ENCODE measurements around the gene ZW10. TPM values are rescaled to one million over a fixed set of nuclear protein-coding genes. Genes with fewer than 3 reads are reported as not detected.
"Not testable (repeated sequence)": the region's sequence is repeated elsewhere in the genome, so short reads cannot be mapped to it uniquely, and the experiment has no call there.

ZW10 gene
- total and polyA plus RNA-seq, 4 donors = 11.4 to 21.0 (median 16.9) TPM

GRCh38 chr11:113764527-113765219 lies 8.8 kb downstream of the ZW10 start:
- Histone ChIP-seq H3K9me3 (ENCODE audit: control insufficient read depth, insufficient read depth, low read length) (no peaks in the 10 kb centered on the region), H3K4me1 (ENCODE audit: control insufficient read depth, insufficient read depth, low read length) (no peaks in the 10 kb centered on the region), H3K4me3 (ENCODE audit: low read depth, low read length) (no peak overlapping the region), H3K27ac (ENCODE audit: low read depth, low read length) (no peak overlapping the region), H3K36me3 (ENCODE audit: control insufficient read depth, insufficient read depth, low read length) (peaks cover 6% of the 10 kb centered on the region), H3K27me3 (ENCODE audit: control insufficient read depth, insufficient read depth, low read length) (no peaks in the 10 kb centered on the region)
- no peak for DNase-seq (ENCODE audit: low read depth in 4 of 6, low spot score in 6 of 6)
- 85% methylated on average over 1 of the region's 2 CpGs for WGBS (ENCODE audit: insufficient coverage)

- H3K36me3 ChIP-seq (ENCODE audit: control insufficient read depth, insufficient read depth, low read length); H3K27ac ChIP-seq (ENCODE audit: low read depth, low read length); H3K4me3 ChIP-seq (ENCODE audit: low read depth, low read length); DNase-seq (ENCODE audit: low read depth in 4 of 6, low spot score in 6 of 6); H3K27me3 ChIP-seq (ENCODE audit: control insufficient read depth, insufficient read depth, low read length); H3K4me1 ChIP-seq (ENCODE audit: control insufficient read depth, insufficient read depth, low read length); H3K9me3 ChIP-seq (ENCODE audit: control insufficient read depth, insufficient read depth, low read length): not testable (repeated sequence)
- WGBS (ENCODE audit: insufficient coverage) = no CpG with 5 or more reads among the region's 2 CpGs
Observed at GRCh38 chr11:113763040-113763439, 10.5 kb downstream of the ZW10 start.

- WGBS (ENCODE audit: insufficient coverage) = no CpG with 5 or more reads among the region's 3 CpGs
- Histone ChIP-seq H3K27ac (ENCODE audit: low read depth, low read length) (no peak overlapping the region), H3K36me3 (ENCODE audit: control insufficient read depth, insufficient read depth, low read length) (peaks cover 14% of the 10 kb centered on the region), H3K27me3 (ENCODE audit: control insufficient read depth, insufficient read depth, low read length) (no peaks in the 10 kb centered on the region), H3K4me3 (ENCODE audit: low read depth, low read length) (no peak overlapping the region), H3K4me1 (ENCODE audit: control insufficient read depth, insufficient read depth, low read length) (no peaks in the 10 kb centered on the region), H3K9me3 (ENCODE audit: control insufficient read depth, insufficient read depth, low read length) (no peaks in the 10 kb centered on the region)
- peak in 2 of 6 donors; percentile 26 to 55 for DNase-seq (ENCODE audit: low read depth in 4 of 6, low spot score in 6 of 6)
Observed at GRCh38 chr11:113760241-113760640, 13.3 kb downstream of the ZW10 start.

- no peaks in the 10 kb centered on the region for H3K27me3 ChIP-seq (ENCODE audit: control insufficient read depth, insufficient read depth, low read length)
- H3K4me1 ChIP-seq (ENCODE audit: control insufficient read depth, insufficient read depth, low read length) = no peaks in the 10 kb centered on the region
- H3K36me3 ChIP-seq (ENCODE audit: control insufficient read depth, insufficient read depth, low read length) = peaks cover 22% of the 10 kb centered on the region
- H3K4me3 ChIP-seq (ENCODE audit: low read depth, low read length) = no peak overlapping the region
- no peaks in the 10 kb centered on the region for H3K9me3 ChIP-seq (ENCODE audit: control insufficient read depth, insufficient read depth, low read length)
- WGBS (ENCODE audit: insufficient coverage) = no CpG with 5 or more reads among the region's 3 CpGs
- H3K27ac ChIP-seq (ENCODE audit: low read depth, low read length) = no peak overlapping the region
- DNase-seq (ENCODE audit: low read depth in 4 of 6, low spot score in 6 of 6) = no peak
Observed at GRCh38 chr11:113752932-113753331, 20.6 kb downstream of the ZW10 start.

- Histone ChIP-seq H3K36me3 (ENCODE audit: control insufficient read depth, insufficient read depth, low read length) (peaks cover 10% of the 10 kb centered on the region), H3K9me3 (ENCODE audit: control insufficient read depth, insufficient read depth, low read length) (no peaks in the 10 kb centered on the region), H3K27me3 (ENCODE audit: control insufficient read depth, insufficient read depth, low read length) (no peaks in the 10 kb centered on the region), H3K4me1 (ENCODE audit: control insufficient read depth, insufficient read depth, low read length) (no peaks in the 10 kb centered on the region), H3K4me3 (ENCODE audit: low read depth, low read length) (no peak overlapping the region), H3K27ac (ENCODE audit: low read depth, low read length) (no peak overlapping the region)
- no peak for DNase-seq (ENCODE audit: low read depth in 4 of 6, low spot score in 6 of 6)
- WGBS (ENCODE audit: insufficient coverage) = no CpG with 5 or more reads among the region's 1 CpG
Observed at GRCh38 chr11:113736323-113736722, 37.2 kb downstream of the ZW10 start.

- no peak overlapping the region for H3K4me3 ChIP-seq (ENCODE audit: low read depth, low read length)
- no peaks in the 10 kb centered on the region for H3K9me3 ChIP-seq (ENCODE audit: control insufficient read depth, insufficient read depth, low read length)
- no peak overlapping the region for H3K27ac ChIP-seq (ENCODE audit: low read depth, low read length)
- H3K4me1 ChIP-seq (ENCODE audit: control insufficient read depth, insufficient read depth, low read length) = no peaks in the 10 kb centered on the region
- no peaks in the 10 kb centered on the region for H3K27me3 ChIP-seq (ENCODE audit: control insufficient read depth, insufficient read depth, low read length)
- WGBS (ENCODE audit: insufficient coverage) = 77% methylated on average over 5 of the region's 5 CpGs
- peaks cover 10% of the 10 kb centered on the region for H3K36me3 ChIP-seq (ENCODE audit: control insufficient read depth, insufficient read depth, low read length)
- DNase-seq (ENCODE audit: low read depth in 4 of 6, low spot score in 6 of 6) = no peak
Observed at GRCh38 chr11:113732092-113732491, 41.4 kb downstream of the ZW10 start.

GRCh38 chr11:113730887-113731726 lies 42.4 kb downstream of the ZW10 start:
- DNase-seq (ENCODE audit: low read depth in 4 of 6, low spot score in 6 of 6) = peak; percentile 51 to 94 (median 61)
- no peaks in the 10 kb centered on the region for H3K27me3 ChIP-seq (ENCODE audit: control insufficient read depth, insufficient read depth, low read length)
- H3K9me3 ChIP-seq (ENCODE audit: control insufficient read depth, insufficient read depth, low read length) = no peaks in the 10 kb centered on the region
- H3K4me3 ChIP-seq (ENCODE audit: low read depth, low read length) = no peak overlapping the region
- 12% methylated on average over 2 of the region's 4 CpGs for WGBS (ENCODE audit: insufficient coverage)
- no peak overlapping the region for H3K27ac ChIP-seq (ENCODE audit: low read depth, low read length)
- no peaks in the 10 kb centered on the region for H3K4me1 ChIP-seq (ENCODE audit: control insufficient read depth, insufficient read depth, low read length)
- H3K36me3 ChIP-seq (ENCODE audit: control insufficient read depth, insufficient read depth, low read length) = peaks cover 7% of the 10 kb centered on the region

- no CpG with 5 or more reads among the region's 5 CpGs for WGBS (ENCODE audit: insufficient coverage)
- Histone ChIP-seq H3K27ac (ENCODE audit: low read depth, low read length) (no peak overlapping the region), H3K9me3 (ENCODE audit: control insufficient read depth, insufficient read depth, low read length) (no peaks in the 10 kb centered on the region), H3K4me3 (ENCODE audit: low read depth, low read length) (no peak overlapping the region), H3K36me3 (ENCODE audit: control insufficient read depth, insufficient read depth, low read length) (peaks cover under 1% of the 10 kb centered on the region), H3K27me3 (ENCODE audit: control insufficient read depth, insufficient read depth, low read length) (no peaks in the 10 kb centered on the region), H3K4me1 (ENCODE audit: control insufficient read depth, insufficient read depth, low read length) (peaks cover 4% of the 10 kb centered on the region)
- DNase-seq (ENCODE audit: low read depth in 4 of 6, low spot score in 6 of 6) = no peak
Observed at GRCh38 chr11:113729456-113729855, 44.0 kb downstream of the ZW10 start.

- peaks cover 4% of the 10 kb centered on the region for H3K4me1 ChIP-seq (ENCODE audit: control insufficient read depth, insufficient read depth, low read length)
- H3K36me3 ChIP-seq (ENCODE audit: control insufficient read depth, insufficient read depth, low read length) = no peaks in the 10 kb centered on the region
- no peak for DNase-seq (ENCODE audit: low read depth in 4 of 6, low spot score in 6 of 6)
- H3K9me3 ChIP-seq (ENCODE audit: control insufficient read depth, insufficient read depth, low read length) = no peaks in the 10 kb centered on the region
- no peaks in the 10 kb centered on the region for H3K27me3 ChIP-seq (ENCODE audit: control insufficient read depth, insufficient read depth, low read length)
- no peak overlapping the region for H3K27ac ChIP-seq (ENCODE audit: low read depth, low read length)
- H3K4me3 ChIP-seq (ENCODE audit: low read depth, low read length) = no peak overlapping the region
- WGBS (ENCODE audit: insufficient coverage) = 97% methylated on average over 3 of the region's 3 CpGs
Observed at GRCh38 chr11:113728814-113729213, 44.7 kb downstream of the ZW10 start.

- H3K4me3 ChIP-seq (ENCODE audit: low read depth, low read length) = no peak overlapping the region
- no peak for DNase-seq (ENCODE audit: low read depth in 4 of 6, low spot score in 6 of 6)
- 100% methylated on average over 1 of the region's 3 CpGs for WGBS (ENCODE audit: insufficient coverage)
- no peaks in the 10 kb centered on the region for H3K27me3 ChIP-seq (ENCODE audit: control insufficient read depth, insufficient read depth, low read length)
- H3K36me3 ChIP-seq (ENCODE audit: control insufficient read depth, insufficient read depth, low read length) = no peaks in the 10 kb centered on the region
- H3K27ac ChIP-seq (ENCODE audit: low read depth, low read length) = no peak overlapping the region
- H3K4me1 ChIP-seq (ENCODE audit: control insufficient read depth, insufficient read depth, low read length) = peaks cover 11% of the 10 kb centered on the region
- no peaks in the 10 kb centered on the region for H3K9me3 ChIP-seq (ENCODE audit: control insufficient read depth, insufficient read depth, low read length)
Observed at GRCh38 chr11:113725913-113726312, 47.6 kb downstream of the ZW10 start.

Data from spinal cord (tissue), 10 donors.